Fibroblast of gingiva (primary cell): ENCODE data around the gene SF3B3.

Experiments
- DNase-seq: peaks from one replicate; pipeline ENCODE4 v3.0.0-alpha.2; 2011; ENCODE audit warnings: low read depth

Gene SF3B3

DNA sequence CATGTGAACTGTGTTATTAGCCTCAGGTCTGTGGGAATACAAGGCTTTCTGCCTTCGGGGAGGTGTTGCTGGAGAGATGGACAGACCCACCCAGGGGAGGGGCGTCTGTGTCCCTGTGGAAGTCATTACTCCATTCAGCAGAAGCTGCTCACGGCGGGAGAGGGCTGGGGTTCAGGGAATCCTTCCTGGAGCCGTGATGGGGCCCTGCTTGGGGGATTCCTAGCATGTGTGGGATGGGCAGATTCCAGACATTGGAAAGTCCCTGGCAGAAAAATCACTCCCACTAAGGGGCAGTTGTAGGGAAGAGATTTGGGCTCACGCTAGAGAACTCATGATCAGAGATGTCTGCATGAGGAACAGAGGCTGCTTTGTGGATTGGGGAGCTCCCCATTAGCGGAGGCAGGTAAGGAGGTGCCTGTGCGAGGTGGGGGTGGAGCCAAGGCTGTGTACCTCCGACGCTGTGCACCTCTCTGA is 66.4 kb downstream of the SF3B3 start:
- DNase-seq = peak; percentile 41

DNA sequence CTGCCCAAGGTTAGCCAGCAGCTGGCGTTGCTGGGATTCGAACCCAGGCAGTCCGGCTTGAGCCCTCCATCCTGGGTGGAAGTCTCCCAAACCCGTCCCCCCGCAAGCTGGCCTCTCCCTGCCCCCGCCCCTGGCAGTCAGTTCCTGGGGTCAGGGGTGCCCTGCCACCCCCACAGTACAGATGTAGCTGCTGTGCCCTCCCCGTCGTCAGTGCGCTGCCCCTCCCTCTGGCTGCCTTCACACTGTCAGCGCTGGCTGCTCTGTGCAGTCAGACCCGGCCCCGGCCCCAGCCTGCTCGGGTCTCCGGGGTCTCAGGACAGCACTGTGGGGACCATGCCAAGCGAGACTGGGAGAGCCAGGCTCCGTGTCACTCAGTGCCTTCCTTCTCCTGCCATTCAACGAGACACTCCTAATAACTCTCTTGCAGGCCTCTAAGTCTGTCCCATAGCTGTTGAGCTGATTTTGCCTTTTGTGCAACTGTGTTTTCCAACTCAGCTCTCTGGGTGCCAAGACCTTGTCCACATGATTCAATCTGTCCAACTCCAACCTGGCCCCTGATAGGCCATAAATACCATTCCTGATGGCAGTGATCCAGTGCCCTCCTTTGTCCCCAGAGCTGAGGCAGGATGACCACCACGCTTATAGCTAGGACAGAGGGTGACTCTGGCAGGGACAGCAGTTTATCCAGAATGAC is 67.3 kb downstream of the SF3B3 start:
- no peak for DNase-seq

DNA sequence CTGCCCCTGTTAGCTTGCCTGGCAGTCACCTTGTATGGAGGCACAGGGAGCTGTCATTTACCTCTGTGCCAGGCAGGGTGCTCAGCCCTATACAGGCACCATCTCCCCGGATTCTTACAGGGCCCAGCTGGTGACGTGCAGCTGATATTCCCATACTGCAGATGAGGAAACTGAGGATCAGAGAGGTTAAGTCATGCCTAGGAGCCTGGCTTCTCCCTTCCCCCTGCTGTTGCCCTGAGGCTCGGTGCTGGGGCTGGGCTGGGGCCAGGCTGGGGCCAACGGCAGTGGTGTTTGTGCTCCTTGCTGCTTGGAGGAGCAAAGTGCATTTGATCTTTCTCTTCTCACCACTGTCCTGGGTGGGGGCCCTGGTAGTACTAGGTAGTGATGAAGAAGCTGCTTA is 68.0 kb downstream of the SF3B3 start:
- no peak for DNase-seq

DNA sequence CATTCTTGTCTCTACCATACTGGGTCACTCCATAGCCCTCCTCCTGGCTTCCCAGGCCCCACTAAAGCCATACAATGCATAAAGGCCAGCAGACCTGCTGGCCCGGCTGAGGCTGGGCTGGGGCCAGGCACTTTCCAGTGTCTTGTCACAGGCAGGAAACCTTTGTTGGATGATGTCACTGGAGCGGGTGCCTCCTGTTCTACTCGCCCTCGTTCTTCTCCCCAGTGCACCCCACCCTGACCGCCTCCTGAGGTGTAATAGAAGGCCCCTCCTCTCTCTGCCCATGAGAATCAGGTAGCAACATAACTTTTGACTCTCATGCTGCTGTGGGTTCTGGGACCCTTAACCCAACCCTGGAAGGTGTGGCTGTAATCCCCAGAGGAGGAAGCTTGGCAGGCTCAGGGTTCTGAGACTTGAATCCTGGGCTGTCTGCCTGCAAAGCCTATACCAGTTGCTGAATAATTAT is 68.5 kb downstream of the SF3B3 start:
- DNase-seq = no peak

DNA sequence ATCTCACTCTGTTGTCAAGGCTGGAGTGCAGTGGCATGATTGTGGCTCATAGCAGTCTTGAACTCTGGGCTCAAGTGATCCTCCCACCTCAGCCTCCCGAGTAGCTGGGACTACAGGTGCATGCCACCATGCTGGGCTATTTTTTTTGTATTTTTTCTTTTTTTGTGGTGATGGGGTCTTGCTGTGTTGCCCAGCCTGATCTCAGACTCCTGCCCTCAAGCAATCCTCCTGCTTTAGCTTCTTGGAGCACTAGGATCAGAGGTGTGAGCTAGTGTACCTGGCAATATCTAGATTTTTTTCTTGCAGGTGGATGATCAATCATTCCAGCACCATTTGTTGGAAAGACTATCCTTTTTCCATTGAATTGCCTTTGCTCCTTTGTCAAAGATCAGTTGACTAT is 69.9 kb downstream of the SF3B3 start:
- no peak for DNase-seq

DNA sequence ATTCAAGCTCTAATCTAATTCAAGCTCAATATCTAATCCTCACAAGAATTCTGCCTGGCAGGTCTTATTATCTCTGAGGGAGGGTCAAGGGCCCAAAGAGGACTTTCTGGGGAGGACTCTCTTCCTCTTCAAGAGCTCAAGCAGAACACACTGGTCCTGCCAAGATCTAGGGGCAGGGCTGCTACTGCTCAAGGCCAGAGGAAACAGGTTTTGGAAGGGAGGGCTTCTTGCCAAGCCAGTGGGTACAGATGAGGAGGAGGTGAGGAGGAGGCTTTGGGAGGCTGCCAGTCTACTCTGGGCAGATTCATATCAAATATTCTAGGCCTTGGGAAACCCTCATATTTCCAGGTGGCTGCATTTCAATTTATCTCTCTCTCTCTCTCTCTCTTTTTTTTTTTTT is 71.0 kb downstream of the SF3B3 start:
- no peak for DNase-seq

DNA sequence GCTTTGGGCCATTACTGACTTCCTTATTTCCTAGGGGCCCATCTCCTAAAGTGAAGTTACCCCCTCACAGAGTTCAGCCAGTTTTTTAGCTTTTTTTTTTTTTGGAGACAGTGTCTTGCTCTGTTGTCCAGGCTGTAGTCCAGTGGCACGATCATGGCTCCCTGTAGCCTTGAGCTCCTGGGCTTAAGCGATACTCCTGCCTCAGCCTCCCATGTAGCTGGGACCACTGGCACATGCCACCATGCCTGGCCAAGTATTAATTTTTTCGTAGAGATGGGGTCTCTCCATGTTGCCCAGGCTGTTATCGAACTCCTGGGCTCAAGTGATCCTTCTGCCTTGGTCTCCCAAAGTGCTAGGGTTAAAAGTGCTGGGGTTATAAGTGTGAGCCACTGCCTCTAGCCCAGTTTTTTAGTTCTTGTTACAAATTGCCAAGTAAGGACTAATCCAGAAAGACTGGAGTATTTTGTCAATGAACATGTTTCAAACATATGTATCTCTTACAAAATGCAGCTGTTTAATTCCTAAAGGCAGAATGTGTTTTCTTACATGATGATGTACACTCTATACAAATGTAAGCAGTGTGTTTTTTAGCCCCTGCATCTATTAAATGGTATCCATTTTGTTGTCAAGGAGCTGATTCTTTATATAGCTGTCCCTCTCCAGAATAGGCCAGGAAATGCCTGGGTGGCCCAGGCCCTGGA is 73.7 kb downstream of the SF3B3 start:
- no peak for DNase-seq

DNA sequence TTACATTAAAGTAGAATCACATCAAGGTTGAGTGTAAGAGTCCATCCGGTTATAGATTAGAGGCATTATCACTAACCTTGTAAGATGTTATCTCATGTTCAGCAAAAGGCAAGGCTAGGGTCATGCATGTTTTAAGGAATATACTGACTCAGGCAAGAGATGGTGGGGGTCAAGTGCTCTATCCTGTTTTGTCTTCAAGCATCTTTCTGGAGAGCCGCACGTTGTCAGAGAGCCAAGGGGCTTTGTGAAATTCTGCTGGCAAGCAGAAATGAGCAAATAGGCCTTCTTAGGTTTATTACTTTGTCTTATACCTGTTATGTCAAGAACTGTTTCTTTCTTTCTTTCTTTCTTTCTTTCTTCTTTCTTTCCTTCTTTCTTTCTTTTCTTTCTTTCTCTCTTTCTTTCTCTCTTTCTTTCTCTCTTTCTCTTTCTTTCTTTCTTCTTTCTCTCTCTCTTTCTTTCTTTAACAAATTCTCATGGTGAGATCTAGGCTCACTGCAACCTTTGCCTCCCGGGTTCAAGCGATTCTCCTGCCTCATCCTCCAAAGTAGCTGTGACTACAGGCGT is 75.4 kb downstream of the SF3B3 start:
- no peak for DNase-seq

DNA sequence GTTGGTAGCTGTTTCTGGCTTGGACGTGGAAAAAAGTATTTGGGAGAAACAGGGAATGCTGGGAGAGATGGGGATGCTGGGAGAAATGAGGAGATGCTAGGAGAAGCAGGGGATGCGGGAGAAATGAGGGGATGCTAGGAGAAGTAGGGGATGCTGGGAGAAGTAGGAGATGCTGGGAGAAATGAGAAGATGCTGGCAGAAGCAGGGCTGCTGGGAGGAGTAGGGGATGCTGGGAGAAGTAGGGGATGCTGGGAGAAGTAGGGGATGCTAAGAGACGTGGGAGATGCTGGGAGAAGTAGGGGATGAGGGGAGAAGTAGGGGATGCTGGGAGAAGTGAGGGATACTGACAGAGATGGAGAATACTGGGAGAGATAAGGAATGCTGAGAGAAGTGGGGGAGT is 77.1 kb downstream of the SF3B3 start:
- no peak for DNase-seq

DNA sequence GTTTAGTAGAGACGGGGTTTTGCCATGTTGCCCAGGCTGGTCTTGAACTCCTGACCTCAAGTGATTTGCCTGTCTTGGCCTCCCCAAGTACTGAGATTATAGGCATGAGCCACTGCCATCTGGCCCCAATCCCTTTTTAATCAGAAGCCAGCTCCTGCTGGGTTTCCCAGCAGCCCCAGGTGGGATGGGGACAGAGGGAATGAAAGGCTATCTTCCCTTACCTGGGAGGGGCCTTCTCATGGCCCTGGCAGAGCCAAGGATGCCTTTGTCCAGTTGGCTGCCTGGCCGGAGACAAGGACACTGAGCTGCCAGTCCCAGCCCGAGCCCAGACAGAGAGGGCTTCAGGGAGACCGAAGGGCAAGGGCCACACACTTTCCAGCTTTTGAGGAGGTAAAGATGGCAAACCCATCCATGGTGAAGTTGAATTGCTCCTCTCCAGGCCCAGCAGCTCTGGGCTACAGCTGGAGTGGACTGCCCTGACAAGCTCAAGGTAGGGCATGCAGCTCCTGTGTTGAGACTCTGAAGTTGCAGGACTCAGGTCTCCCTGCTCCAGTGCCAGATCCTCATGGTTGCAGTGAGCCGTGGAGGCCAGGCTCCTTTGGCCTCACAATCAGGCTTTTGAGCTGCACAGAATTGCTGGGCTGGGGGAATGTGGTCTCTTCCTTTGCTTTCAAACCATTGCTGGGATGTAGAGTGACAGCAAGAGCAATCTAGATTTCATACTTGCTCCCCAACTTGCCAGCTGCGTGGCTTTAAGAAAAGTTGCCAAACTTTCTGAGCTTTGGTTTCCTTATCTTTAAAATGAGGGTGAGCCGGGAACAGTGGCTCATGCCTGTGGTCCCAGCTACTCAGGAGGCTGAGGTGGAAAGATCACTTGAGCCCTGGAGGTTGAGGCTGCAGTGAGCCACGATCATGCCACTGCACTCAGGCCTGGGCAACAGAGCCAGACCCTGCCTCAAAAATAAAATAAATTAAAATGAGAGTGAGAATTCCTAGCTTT is 78.3 kb downstream of the SF3B3 start:
- no peak for DNase-seq

DNA sequence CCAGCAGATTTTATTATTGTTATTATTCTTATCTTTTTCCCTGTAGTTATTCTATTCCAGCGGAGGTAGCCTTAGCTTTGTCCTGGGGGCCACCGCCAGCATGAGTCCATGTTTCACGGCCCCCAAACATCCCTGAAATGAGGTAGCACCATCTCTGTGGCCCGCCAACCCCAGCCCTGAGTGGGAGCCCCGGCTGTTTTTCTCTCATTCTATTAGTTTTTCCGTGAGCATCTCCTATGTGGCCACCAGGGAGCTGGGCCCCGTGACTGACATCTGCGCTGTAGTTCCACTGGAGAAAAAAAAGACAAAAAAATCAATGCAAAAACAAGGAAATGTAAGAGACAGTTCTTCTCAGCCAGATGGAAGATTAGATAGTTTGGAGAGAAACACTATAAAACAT is 79.2 kb downstream of the SF3B3 start:
- no peak for DNase-seq

DNA sequence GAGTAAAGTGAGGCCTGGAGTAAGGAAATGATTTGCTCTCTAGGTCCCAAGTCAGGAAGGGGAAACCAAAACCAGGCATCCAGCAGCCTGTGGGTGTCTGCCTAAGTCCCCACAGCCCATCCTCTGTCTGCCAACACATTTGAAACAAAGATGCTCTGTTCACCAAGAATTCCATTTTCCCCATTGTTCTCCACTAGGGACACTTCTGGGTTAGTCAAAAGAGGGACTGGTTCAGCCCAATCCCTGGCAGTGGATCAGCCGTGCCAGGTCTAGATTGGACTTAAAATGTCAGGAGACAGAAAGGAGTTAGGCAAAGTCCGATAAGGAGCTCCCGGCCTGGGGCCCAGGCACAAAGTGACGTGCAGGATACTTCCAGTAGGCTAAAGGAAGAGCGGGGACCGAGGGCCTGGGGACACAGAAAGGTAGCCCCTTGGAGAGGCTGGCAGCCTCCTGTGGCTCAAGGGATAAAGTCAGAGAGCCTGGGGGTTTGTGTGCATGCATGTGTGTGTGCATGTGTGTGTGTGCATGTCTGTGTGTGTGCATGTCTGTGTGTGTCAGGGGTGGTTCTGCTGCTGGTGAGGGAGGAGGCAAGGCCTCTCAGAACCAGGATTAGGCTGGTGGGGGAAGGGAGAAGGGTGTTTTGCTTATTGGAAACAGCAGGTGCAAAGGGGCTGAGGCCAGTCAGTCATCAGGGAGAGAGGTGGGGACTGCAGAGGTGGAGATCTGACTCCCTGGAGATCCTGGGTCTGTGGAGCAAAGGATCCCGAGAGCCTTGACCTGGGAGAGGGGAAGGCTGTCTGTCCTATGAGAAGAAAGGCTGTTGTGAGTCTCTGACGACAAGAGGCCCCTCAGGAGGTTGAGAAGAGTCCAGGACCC is 81.0 kb downstream of the SF3B3 start:
- DNase-seq = no peak

DNA sequence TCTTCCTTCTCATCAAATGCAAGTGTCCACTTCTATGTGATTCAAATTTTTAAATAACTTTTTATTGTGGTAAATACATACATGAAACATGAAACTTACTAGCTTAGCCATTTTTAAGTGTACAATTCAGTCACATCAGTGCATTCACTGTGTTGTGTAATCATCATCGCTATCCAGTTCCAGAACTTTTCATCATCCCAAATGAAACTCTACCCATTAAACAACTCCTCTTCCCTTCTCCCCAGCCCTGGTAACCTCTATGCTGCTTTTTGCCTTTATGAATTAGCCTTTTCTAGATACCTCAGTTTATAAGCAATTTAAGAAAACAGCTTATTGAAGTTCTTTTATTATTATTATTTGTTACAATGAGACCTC is 81.7 kb downstream of the SF3B3 start:
- DNase-seq = peak; percentile 68

DNA sequence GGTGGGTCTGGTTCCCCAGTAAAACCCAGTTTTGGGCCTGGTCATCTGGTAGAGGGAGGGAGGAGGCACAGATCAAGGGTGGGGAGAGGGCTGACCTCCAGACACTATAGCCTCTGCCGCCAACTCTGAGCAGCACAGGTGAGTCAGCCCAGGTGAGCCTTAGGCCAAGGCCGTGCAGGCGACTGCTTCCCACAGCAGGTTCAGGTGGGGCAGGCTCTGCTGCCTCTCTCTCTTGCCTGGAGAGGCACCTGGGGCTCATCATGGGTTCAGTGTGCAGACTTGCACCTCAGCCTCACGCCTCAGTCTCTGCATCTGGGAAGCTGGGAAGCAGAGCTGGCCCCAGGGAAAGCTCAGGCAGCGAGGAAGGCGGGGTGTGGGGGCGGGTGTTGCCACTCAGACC is 84.9 kb downstream of the SF3B3 start:
- DNase-seq = no peak

DNA sequence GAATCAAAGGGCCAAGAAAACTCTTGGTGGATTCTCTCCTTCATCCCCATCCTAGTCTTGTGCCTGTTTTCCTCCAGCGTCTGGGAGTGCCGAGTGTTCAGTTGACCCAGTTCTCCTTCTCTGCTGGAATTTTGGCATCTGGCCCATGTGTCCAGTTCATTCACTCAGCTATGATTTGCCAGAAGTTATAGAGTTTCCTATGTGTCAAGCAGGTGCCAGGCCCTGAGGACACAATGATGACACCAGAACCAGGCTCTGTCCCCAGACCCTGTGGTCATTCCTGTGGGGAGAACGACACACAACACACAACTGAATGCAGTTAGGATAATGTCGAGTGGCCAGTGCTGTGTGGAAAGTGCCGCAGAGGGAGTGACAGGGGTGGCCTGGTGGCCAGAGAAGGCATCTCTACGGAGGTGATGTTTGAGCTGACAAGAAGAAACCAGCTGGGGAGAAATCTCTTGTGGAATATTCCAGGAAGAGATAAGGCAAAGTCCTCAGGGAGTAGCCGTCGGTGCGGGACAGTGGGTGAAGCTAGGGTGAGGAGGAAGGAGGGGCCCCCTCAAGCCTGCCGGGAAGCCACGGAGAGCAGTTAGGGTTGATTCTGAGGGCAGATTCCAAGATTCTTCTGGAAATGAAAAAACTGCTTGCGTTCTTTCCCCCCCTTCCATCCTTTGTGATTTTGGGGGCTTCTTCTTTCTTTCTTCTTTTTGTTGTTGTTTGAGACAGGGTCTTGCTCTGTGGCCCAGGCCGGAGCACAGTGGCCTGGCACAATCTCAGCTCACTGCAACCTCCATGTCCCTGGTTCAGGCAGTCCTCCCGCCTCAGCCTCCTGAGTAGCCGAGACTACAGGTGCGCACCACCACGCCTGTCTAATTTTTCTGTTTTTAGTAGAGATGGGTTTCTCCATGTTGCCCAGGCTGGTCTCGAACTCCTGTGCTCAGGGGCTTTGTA is 86.9 kb downstream of the SF3B3 start:
- DNase-seq = no peak

DNA sequence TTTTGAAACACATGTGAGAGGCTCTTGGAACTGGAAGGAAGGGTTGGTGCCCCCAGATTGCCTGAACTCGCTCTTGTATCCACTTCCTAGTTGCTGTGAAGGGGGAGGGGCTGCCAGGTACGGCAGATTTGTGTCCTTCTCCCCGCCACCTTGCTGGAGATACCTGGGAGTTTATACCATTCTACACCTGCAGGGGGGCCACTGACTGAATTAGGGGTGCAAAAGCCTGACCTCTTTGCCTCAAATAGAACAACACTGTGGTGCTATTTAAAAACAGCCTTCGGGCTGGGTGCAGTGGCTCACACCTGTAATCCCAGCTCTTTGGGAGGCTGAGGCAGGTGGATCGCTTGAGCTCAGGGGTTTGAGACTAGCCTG is 87.6 kb downstream of the SF3B3 start:
- no peak for DNase-seq

DNA sequence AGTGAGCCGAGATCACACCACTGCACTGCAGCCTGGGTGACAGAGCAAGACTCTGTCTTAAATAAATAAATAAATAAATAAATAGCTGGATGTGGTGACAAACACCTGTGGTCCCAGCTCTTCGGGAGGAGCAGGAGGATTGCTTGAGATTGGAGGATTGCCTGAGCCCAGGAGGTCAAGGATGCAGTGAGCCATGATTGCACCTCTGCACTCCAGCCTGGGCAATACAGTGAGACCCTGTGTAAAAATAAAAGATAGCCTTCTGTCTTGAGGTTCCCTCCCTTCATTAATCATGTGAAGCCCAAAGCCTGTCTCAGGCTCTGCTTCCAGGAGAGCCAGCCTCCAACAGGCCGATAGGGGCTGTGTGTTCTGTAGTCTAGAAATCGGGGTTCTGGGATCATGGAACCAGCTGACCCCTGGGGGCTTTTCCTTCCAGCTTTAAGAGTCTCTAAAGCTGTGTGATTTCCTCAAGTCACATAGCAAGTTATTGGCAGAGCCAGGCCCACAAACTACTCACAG is 88.2 kb downstream of the SF3B3 start:
- DNase-seq = no peak

DNA sequence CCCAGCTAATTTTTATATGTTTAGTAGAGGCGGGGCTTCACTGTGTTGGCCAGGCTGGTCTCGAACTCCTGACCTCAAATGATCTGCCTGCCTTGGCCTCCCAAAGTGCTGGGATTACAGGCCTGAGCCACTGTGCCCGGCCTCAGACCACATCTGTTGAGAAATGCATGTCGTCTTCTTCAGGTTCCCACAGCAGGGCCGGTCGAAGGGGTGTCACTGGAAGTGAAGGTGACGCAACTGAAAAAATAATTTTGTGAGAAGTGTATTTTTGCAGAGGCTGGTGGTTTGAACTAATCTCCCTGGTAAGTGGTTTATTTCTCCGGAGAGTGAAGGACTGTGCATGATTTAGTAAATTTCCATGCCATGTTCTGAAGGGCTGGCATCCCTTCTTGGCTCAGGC is 89.3 kb downstream of the SF3B3 start:
- no peak for DNase-seq

DNA sequence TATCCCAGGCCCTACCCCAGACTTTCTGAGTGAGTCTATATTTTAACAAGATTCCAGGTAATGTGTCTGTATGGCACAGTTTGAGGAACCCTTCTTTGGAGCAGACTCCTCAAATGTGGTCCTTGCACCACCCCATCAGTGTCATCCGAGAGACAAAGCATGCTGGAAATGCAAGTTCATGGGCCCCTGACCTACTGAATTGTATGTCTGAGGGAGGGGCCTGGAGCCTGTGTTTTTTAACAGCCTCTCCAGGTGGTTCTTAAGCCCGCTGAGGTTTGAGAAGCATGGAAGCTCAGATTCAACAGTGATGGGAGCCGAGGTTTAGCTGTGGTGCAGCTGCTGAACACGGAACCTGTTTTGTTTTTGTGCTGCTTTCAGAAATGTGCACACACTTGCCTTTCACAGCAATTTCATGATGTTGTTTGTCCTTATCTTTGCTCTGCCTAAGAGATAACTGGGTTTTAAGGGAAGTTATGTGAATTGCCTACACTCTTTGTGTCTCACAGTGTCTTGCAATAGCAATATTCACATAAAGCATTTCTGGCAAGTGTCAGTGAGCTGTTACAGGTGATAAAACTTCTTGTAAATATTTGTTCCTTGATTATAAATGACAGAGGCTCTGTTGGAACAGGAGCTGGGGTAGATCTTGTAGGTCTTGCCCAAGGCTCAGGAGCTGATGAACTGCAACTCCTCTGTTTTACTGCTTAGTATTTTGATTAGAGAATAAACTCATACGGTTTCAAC is 90.8 kb downstream of the SF3B3 start:
- DNase-seq = no peak
